HG03039 (cell line): ENCODE measurements around the gene PLET1.

Experiments
- ATAC-seq: cut with Tn5 transposase; IDR thresholded peaks from one replicate; pipeline ENCODE4 v1.9.1; 2021; ENCODE audit warnings: mild to moderate bottlenecking, moderate library complexity; ENCODE audit not compliant: unreplicated experiment

Gene PLET1

GRCh38 chr11:112285841-112286311 lies 25.2 kb upstream of the PLET1 start:
- ATAC-seq: no peak

GRCh38 chr11:112281726-112282125 lies 21.1 kb upstream of the PLET1 start:
- no peak for ATAC-seq

GRCh38 chr11:112280268-112281126 lies 19.8 kb upstream of the PLET1 start:
- no peak for ATAC-seq

- no peak for ATAC-seq
Measured at GRCh38 chr11:112279901-112280267, 19.2 kb upstream of the PLET1 start.

GRCh38 chr11:112278803-112279202 lies 18.1 kb upstream of the PLET1 start:
- ATAC-seq: no peak

GRCh38 chr11:112277941-112278340 lies 17.3 kb upstream of the PLET1 start:
- ATAC-seq: no peak

- ATAC-seq: no peak
Measured at GRCh38 chr11:112277029-112277428, 16.4 kb upstream of the PLET1 start.

- ATAC-seq: no peak
Measured at GRCh38 chr11:112274007-112274783, 13.5 kb upstream of the PLET1 start.

- ATAC-seq: no peak
Measured at GRCh38 chr11:112273066-112273465, 12.4 kb upstream of the PLET1 start.

- no peak for ATAC-seq
Measured at GRCh38 chr11:112271242-112271641, 10.6 kb upstream of the PLET1 start.

- ATAC-seq: no peak
Measured at GRCh38 chr11:112270551-112271180, 10.0 kb upstream of the PLET1 start.

- no peak for ATAC-seq
Measured at GRCh38 chr11:112269139-112269538, 8.5 kb upstream of the PLET1 start.

GRCh38 chr11:112268406-112268805 lies 7.7 kb upstream of the PLET1 start:
- no peak for ATAC-seq

- ATAC-seq: no peak
Measured at GRCh38 chr11:112267188-112267591, 6.5 kb upstream of the PLET1 start.

- ATAC-seq: no peak
Measured at GRCh38 chr11:112266410-112266778, 5.7 kb upstream of the PLET1 start.

- no peak for ATAC-seq
Measured at GRCh38 chr11:112265659-112266409, 5.2 kb upstream of the PLET1 start.

GRCh38 chr11:112255067-112255720 lies 5.5 kb downstream of the PLET1 start:
- ATAC-seq: no peak

- ATAC-seq: no peak
Measured at GRCh38 chr11:112253605-112254242, 6.9 kb downstream of the PLET1 start.

GRCh38 chr11:112249871-112250610 lies 10.6 kb downstream of the PLET1 start:
- ATAC-seq: no peak
